Calu3 (cell line): ENCODE measurements around the gene SPG11. TPM values are rescaled to one million over a fixed set of nuclear protein-coding genes. Genes with fewer than 3 reads are reported as not detected.

Experiments
- BruUV-seq: library from RNA; stranded (reverse); fragments of 400-500 nt; replicated peaks from 2 replicates; lab custom pipeline; 2021; lab: Mats Ljungman, UMichigan
- CTCF ChIA-PET: fragments of 300-600 bp; sonication (Branson Sonifier 250); formaldehyde crosslinking; loops from one replicate; lab custom pipeline; 2022; ENCODE audit warnings: antibody characterized with exemption; lab: Charles Lee
- DNase-seq: peaks from one replicate; pipeline ENCODE4 v3.0.0; 2022
- H3K27ac Mint-ChIP-seq: one replicate; pipeline ENCODE4 v1.8.0; 2022; ENCODE audit warnings: mixed read lengths; ENCODE audit not compliant: unreplicated experiment
- H3K27me3 Mint-ChIP-seq: one replicate; pipeline ENCODE4 v1.8.0; 2022; ENCODE audit warnings: mixed read lengths; ENCODE audit not compliant: unreplicated experiment
- H3K36me3 Mint-ChIP-seq: one replicate; pipeline ENCODE4 v1.8.0; 2022; ENCODE audit warnings: mild to moderate bottlenecking, moderate library complexity, mixed read lengths; ENCODE audit not compliant: insufficient read depth, unreplicated experiment
- H3K4me1 Mint-ChIP-seq: one replicate; pipeline ENCODE4 v1.8.0; 2022; ENCODE audit warnings: mild to moderate bottlenecking, low read depth, mixed read lengths; ENCODE audit not compliant: unreplicated experiment
- H3K4me3 Mint-ChIP-seq: one replicate; pipeline ENCODE4 v1.8.0; 2022; ENCODE audit warnings: mild to moderate bottlenecking, low read depth, moderate library complexity, mixed read lengths; ENCODE audit not compliant: unreplicated experiment
- H3K9me3 Mint-ChIP-seq: one replicate; pipeline ENCODE4 v1.8.0; 2022; ENCODE audit warnings: low read depth, mixed read lengths; ENCODE audit not compliant: unreplicated experiment
- CTCF ChIP-seq: fragments of 200-600 bp; IDR thresholded peaks from one replicate; pipeline ENCODE4 v1.8.0; 2022; ENCODE audit warnings: antibody characterized with exemption; ENCODE audit not compliant: unreplicated experiment
- intact Hi-C: fragments of 100-400 bp; cut with micrococcal nuclease; formaldehyde crosslinking; loops from one replicate; pipeline ENCODE4 v1.10.0; 2022; ENCODE audit not compliant: unreplicated experiment
- total RNA-seq: library from RNA; stranded (reverse); gene quantifications from 2 replicates; pipeline ENCODE4 v1.2.3, GENCODE V29; 2022

SPG11 gene
- total RNA-seq, 1 experiment from 2014 or later, result 36.6 TPM

GRCh38 chr15:44656913-44657312 is 6.5 kb downstream of the SPG11 start:
- TF ChIP-seq CTCF, result no peak
- CTCF ChIA-PET, result interaction anchor here (1.1 kb wide), 1 partner anchor 59 kb away, joined by 3 read pairs; no protein-coding TSS in a partner anchor
- Mint-ChIP-seq H3K27ac (no peak overlapping the region), H3K9me3 (no peaks in the 10 kb centered on the region), H3K27me3 (no peaks in the 10 kb centered on the region), H3K4me3 (no peak overlapping the region), H3K4me1 (no peaks in the 10 kb centered on the region), H3K36me3 (peaks cover 13% of the 10 kb centered on the region)
- DNase-seq, result no peak
- no TSS peak for BruUV-seq
- intact Hi-C loops, result no loop called here

GRCh38 chr15:44656298-44656697 is 7.2 kb downstream of the SPG11 start:
- CTCF ChIA-PET, result no interaction called here
- H3K27ac Mint-ChIP-seq, result peak overlapping the region; percentile 42
- TF ChIP-seq CTCF, result no peak
- no peaks in the 10 kb centered on the region for H3K9me3 Mint-ChIP-seq
- no peak overlapping the region for H3K4me3 Mint-ChIP-seq
- intact Hi-C loops, result no loop called here
- no peaks in the 10 kb centered on the region for H3K27me3 Mint-ChIP-seq
- BruUV-seq, result no TSS peak
- no peak for DNase-seq
- H3K36me3 Mint-ChIP-seq, result peaks cover 15% of the 10 kb centered on the region
- no peaks in the 10 kb centered on the region for H3K4me1 Mint-ChIP-seq

- H3K27ac Mint-ChIP-seq, result no peak overlapping the region
- H3K27me3 Mint-ChIP-seq, result no peaks in the 10 kb centered on the region
- peaks cover 17% of the 10 kb centered on the region for H3K36me3 Mint-ChIP-seq
- TF ChIP-seq CTCF, result no peak
- BruUV-seq, result no TSS peak
- H3K4me3 Mint-ChIP-seq, result no peak overlapping the region
- no peaks in the 10 kb centered on the region for H3K9me3 Mint-ChIP-seq
- DNase-seq, result no peak
- CTCF ChIA-PET, result no interaction called here
- intact Hi-C loops, result no loop called here
- no peaks in the 10 kb centered on the region for H3K4me1 Mint-ChIP-seq
Observed at GRCh38 chr15:44654858-44655257, 8.6 kb downstream of the SPG11 start.

GRCh38 chr15:44647637-44648036 is 15.8 kb downstream of the SPG11 start:
- CTCF ChIA-PET, result no interaction called here
- H3K27me3 Mint-ChIP-seq, result no peaks in the 10 kb centered on the region
- DNase-seq, result no peak
- intact Hi-C loops, result no loop called here
- H3K9me3 Mint-ChIP-seq, result no peaks in the 10 kb centered on the region
- BruUV-seq, result no TSS peak
- peaks cover 15% of the 10 kb centered on the region for H3K36me3 Mint-ChIP-seq
- no peaks in the 10 kb centered on the region for H3K4me1 Mint-ChIP-seq
- H3K27ac Mint-ChIP-seq, result no peak overlapping the region
- no peak overlapping the region for H3K4me3 Mint-ChIP-seq
- no peak for TF ChIP-seq CTCF
